Upper lobe of left lung (tissue), 4 donors: ENCODE results near the gene ADNP.

Experiments used
- CTCF ChIP-seq, 6 experiments: fragments of 450-650 bp in 4 of 6; fragments of 200-600 bp in 2 of 6; sonication (generic) in 2 of 6; IDR thresholded peaks; one replicate each; pipeline ENCODE4 v1.5.1; 2016 to 2019; ENCODE audit warnings: antibody characterized with exemption in 6 of 6
- EP300 ChIP-seq, 4 donors: sonication (generic); formaldehyde crosslinking; IDR thresholded peaks; one replicate each; pipeline ENCODE4 v1.5.1; 2017; ENCODE audit warnings: antibody characterized with exemption in 4 of 4, control low read depth in 2 of 4

GRCh38 chr20:50975701-50976330 is 44.6 kb upstream of the ADNP start:
- TF ChIP-seq CTCF (IDR thresholded peaks at IDR 0.05) (no peak), EP300 (IDR thresholded peaks at IDR 0.05) (no peak)
